Astrocyte (in vitro differentiated cells and primary cell): ENCODE data around the gene DUSP11. TPM values are rescaled to one million over a fixed set of nuclear protein-coding genes. Genes with fewer than 3 reads are reported as not detected.
"Not testable (repeated sequence)": the region's sequence is repeated elsewhere in the genome, so short reads cannot be mapped to it uniquely, and the experiment has no call there.

Experiments used
- DNase-seq: peaks from one replicate; pipeline ENCODE4 v3.0.0-alpha.2; 2010; ENCODE audit warnings: low read depth
- FAIRE-seq: peaks from 2 replicates; lab custom pipeline; 2011; peaks lifted over from hg19 to GRCh38; lab: Jason Lieb, UNC
- H2AFZ ChIP-seq: 2 replicates; pipeline ENCODE4 v1.6.0; 2012; ENCODE audit warnings: low read depth, low read length, inconsistent platforms
- H3K27ac ChIP-seq: 2 replicates; pipeline ENCODE4 v1.5.1; 2011; ENCODE audit warnings: low read depth, low read length, inconsistent platforms
- H3K27me3 ChIP-seq: 2 replicates; pipeline ENCODE4 v1.6.0; 2011; ENCODE audit warnings: low read length, inconsistent platforms; ENCODE audit not compliant: insufficient read depth
- H3K36me3 ChIP-seq: 2 replicates; pipeline ENCODE4 v1.5.1; 2011; ENCODE audit warnings: low read length, inconsistent platforms; ENCODE audit not compliant: insufficient read depth
- H3K4me1 ChIP-seq: 2 replicates; pipeline ENCODE4 v1.5.1; 2011; ENCODE audit warnings: low read length, inconsistent platforms; ENCODE audit not compliant: insufficient read depth
- H3K4me2 ChIP-seq: 2 replicates; pipeline ENCODE4 v1.6.0; 2012; ENCODE audit warnings: low read length, inconsistent platforms
- H3K4me3 ChIP-seq: 2 replicates; pipeline ENCODE4 v1.5.1; 2011; ENCODE audit warnings: low read depth, mild to moderate bottlenecking, low read length, inconsistent platforms; ENCODE audit not compliant: insufficient read depth
- H3K79me2 ChIP-seq: 2 replicates; pipeline ENCODE4 v1.6.0; 2012; ENCODE audit warnings: mild to moderate bottlenecking, low read length, inconsistent platforms; ENCODE audit not compliant: insufficient read depth
- H3K9ac ChIP-seq: 2 replicates; pipeline ENCODE4 v1.6.0; 2012; ENCODE audit warnings: mild to moderate bottlenecking, low read length, inconsistent platforms
- H3K9me3 ChIP-seq: 2 replicates; pipeline ENCODE4 v1.5.1; 2012; ENCODE audit warnings: low read depth, mild to moderate bottlenecking, low read length, inconsistent platforms; ENCODE audit not compliant: insufficient read depth
- H4K20me1 ChIP-seq: 2 replicates; pipeline ENCODE4 v1.6.0; 2012; ENCODE audit warnings: low read length, inconsistent platforms; ENCODE audit not compliant: insufficient read depth
- H3K27ac Mint-ChIP-seq: one replicate; pipeline ENCODE4 v1.8.0; 2021; ENCODE audit warnings: mild to moderate bottlenecking, mixed read lengths; ENCODE audit not compliant: unreplicated experiment
- H3K27me3 Mint-ChIP-seq: one replicate; pipeline ENCODE4 v1.8.0; 2021; ENCODE audit warnings: low read depth, mixed read lengths; ENCODE audit not compliant: unreplicated experiment
- H3K36me3 Mint-ChIP-seq: one replicate; pipeline ENCODE4 v1.8.0; 2021; ENCODE audit warnings: low read depth, mixed read lengths; ENCODE audit not compliant: unreplicated experiment
- H3K4me1 Mint-ChIP-seq: one replicate; pipeline ENCODE4 v1.8.0; 2021; ENCODE audit warnings: low read depth, mixed read lengths; ENCODE audit not compliant: unreplicated experiment
- H3K4me3 Mint-ChIP-seq: one replicate; pipeline ENCODE4 v1.8.0; 2021; ENCODE audit warnings: mild to moderate bottlenecking, moderate library complexity, mixed read lengths; ENCODE audit not compliant: unreplicated experiment
- H3K9me3 Mint-ChIP-seq: one replicate; pipeline ENCODE4 v1.8.0; 2021; ENCODE audit warnings: mild to moderate bottlenecking, mixed read lengths; ENCODE audit not compliant: unreplicated experiment
- CTCF ChIP-seq: IDR thresholded peaks from 2 replicates; pipeline ENCODE4 v1.5.1; 2011; ENCODE audit warnings: low read depth, mild to moderate bottlenecking, inconsistent platforms, low read length, moderate library complexity; ENCODE audit not compliant: insufficient read depth
- EZH2 ChIP-seq: IDR thresholded peaks from 2 replicates; pipeline ENCODE4 v1.6.1; 2012; ENCODE audit warnings: mild to moderate bottlenecking, low read length, inconsistent platforms; ENCODE audit not compliant: insufficient read depth
- total RNA-seq: library from RNA; stranded (reverse); gene quantifications from 2 replicates; pipeline ENCODE4 v1.2.1, GENCODE V29; 2021

Gene DUSP11
- total RNA-seq, 1 donor from 2014 or later = 39.6 TPM

- Mint-ChIP-seq H3K27me3 (peaks cover 40% of the 10 kb centered on the region), H3K36me3 (peaks cover 2% of the 10 kb centered on the region), H3K9me3 (no peaks in the 10 kb centered on the region), H3K27ac (no peak overlapping the region), H3K4me1 (no peaks in the 10 kb centered on the region), H3K4me3 (no peak overlapping the region)
- Histone ChIP-seq H3K4me2 (no peak overlapping the region), H3K4me3 (no peak overlapping the region), H3K36me3 (no peaks in the 10 kb centered on the region), H3K79me2 (no peaks in the 10 kb centered on the region), H3K9me3 (no peaks in the 10 kb centered on the region), H3K27ac (no peak overlapping the region), H3K27me3 (peaks cover 27% of the 10 kb centered on the region), H3K4me1 (no peaks in the 10 kb centered on the region), H2AFZ (no peak overlapping the region), H4K20me1 (no peaks in the 10 kb centered on the region), H3K9ac (no peak overlapping the region)
- no peak for DNase-seq
- FAIRE-seq = no peak
- TF ChIP-seq EZH2 = no peak
- no peak for TF ChIP-seq CTCF
Measured at GRCh38 chr2:73811878-73812277, 32.0 kb upstream of the DUSP11 start.

GRCh38 chr2:73783883-73784282 is 4.0 kb upstream of the DUSP11 start, which contains the start of gene C2orf78:
TSS of gene C2orf78 (plus strand) at chr2:73784183. CDS start at chr2:73784310, 127 bp downstream.
- not testable (repeated sequence) for FAIRE-seq

GRCh38 chr2:73783402-73783801 is 3.5 kb upstream of the DUSP11 start:
- H3K9me3 Mint-ChIP-seq, DNase-seq, H3K27ac ChIP-seq, H3K27ac Mint-ChIP-seq, FAIRE-seq, H3K9me3 ChIP-seq, H3K4me3 ChIP-seq, H3K4me1 Mint-ChIP-seq, H4K20me1 ChIP-seq, H3K27me3 ChIP-seq, H3K27me3 Mint-ChIP-seq, H3K36me3 Mint-ChIP-seq, H3K4me1 ChIP-seq, H3K4me3 Mint-ChIP-seq, H3K36me3 ChIP-seq, H3K9ac ChIP-seq: not testable (repeated sequence)
- H2AFZ ChIP-seq = peak overlapping the region; percentile 78
- H3K79me2 ChIP-seq = peaks cover 16% of the 10 kb centered on the region
- H3K4me2 ChIP-seq = peak overlapping the region; percentile 22

More at GRCh38 chr2:73783883-73784282, 4.0 kb upstream of the DUSP11 start, which contains the start of gene C2orf78:
- not testable (repeated sequence) for H3K27me3 ChIP-seq, H3K4me1 Mint-ChIP-seq, H3K4me1 ChIP-seq, H3K4me3 Mint-ChIP-seq, H3K27ac ChIP-seq, H3K36me3 Mint-ChIP-seq, H3K9me3 Mint-ChIP-seq, H3K27ac Mint-ChIP-seq, H3K9ac ChIP-seq, H4K20me1 ChIP-seq, H3K4me3 ChIP-seq, H3K27me3 Mint-ChIP-seq, H3K36me3 ChIP-seq, H3K9me3 ChIP-seq, DNase-seq
- H3K4me2 ChIP-seq = peak within 1 kb of the TSS; percentile 22
- peak within 1 kb of the TSS; percentile 78 for H2AFZ ChIP-seq
- peaks cover 11% of the 10 kb centered on the region for H3K79me2 ChIP-seq
